A549 treated with Hydrocortisone at 1 μM for 4 hours (cell line): Measurements from ENCODE around the gene CD200R1. TPM values are rescaled to one million over a fixed set of nuclear protein-coding genes. Genes with fewer than 3 reads are reported as not detected.

Experiments used
- total RNA-seq: library from RNA; stranded (reverse); fragments of 200-300 nt; extraction: Qiagen RNA extraction; gene quantifications from 5 replicates; pipeline ENCODE4 v1.2.3, GENCODE V29; 2022

Gene CD200R1, protein sequence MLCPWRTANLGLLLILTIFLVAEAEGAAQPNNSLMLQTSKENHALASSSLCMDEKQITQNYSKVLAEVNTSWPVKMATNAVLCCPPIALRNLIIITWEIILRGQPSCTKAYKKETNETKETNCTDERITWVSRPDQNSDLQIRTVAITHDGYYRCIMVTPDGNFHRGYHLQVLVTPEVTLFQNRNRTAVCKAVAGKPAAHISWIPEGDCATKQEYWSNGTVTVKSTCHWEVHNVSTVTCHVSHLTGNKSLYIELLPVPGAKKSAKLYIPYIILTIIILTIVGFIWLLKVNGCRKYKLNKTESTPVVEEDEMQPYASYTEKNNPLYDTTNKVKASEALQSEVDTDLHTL
- 0.12 to 0.13 TPM in 2 of 5 replicates, not detected in the others for total RNA-seq

GRCh38 chr3:112974894-112975293, at the start of gene CD200R1:
Gene CD200R1 (minus strand): TSS chr3:112975103. CDS start chr3:112974857, 246 bp downstream.

GRCh38 chr3:112990672-112991602, 16.0 kb upstream of the CD200R1 start, which contains the start of gene GTPBP8:
Gene GTPBP8 (plus strand): TSS chr3:112990984. CDS start chr3:112991000, 16 bp downstream.

Other genes with a start within 250 kb of the CD200R1 start
- gene CD200R1L, start 128.2 kb downstream of the CD200R1 start, total RNA-seq: 0.08 TPM in 1 of 5 replicates, not detected in the others
- 14.4 to 20.4 TPM (median 15.6 TPM) in 5 replicates for gene GTPBP8, start 15.9 kb upstream of the CD200R1 start, total RNA-seq
- gene BOC, start 236.5 kb upstream of the CD200R1 start, total RNA-seq: 5.0 to 5.7 TPM (median 5.3 TPM) in 5 replicates